ENCODE measurements around the gene SIRPB1. TPM values are rescaled to one million over a fixed set of nuclear protein-coding genes. Genes with fewer than 3 reads are reported as not detected.

Gene SIRPB1
- total and polyA plus RNA-seq, 4 experiments from 2014 or later = 0.64 to 7.2 (median 2.9) TPM

DNA sequence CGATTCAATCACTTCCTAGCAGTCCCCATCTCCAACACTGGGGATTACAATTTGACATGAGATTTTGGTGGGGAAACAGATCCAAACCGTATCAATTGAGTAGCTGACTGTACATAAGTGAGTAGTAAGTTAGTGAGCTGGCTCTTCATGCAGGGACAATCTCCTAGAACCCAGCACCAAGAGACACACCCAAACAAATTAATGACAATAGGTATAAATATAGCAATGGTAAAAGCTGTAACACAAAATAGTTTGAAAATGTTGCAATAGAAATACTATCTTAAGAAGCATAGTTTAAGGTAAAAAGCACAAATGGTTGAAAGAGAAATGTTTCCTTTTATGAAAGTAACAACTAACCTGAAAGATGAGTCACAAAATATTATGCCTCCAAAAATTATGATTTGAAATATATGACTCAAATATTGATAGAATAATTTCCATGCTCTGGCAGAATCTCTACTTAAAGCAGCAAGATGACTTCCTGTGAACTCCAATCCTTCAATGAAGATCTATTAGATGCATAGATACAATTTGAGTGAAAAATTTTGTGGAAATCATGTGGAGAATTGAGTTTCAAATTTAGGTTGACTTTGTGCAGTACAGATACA lies 5.4 kb upstream of the SIRPB1 start:
- Mint-ChIP-seq H3K27ac (peak overlapping the region in 5 of 7 donors; percentile 8 to 72 (median 51)), H3K4me3 (peak overlapping the region in 1 of 8 donors; percentile 20), H3K4me1 (peaks cover 51 to 91% (median 69%) of the 10 kb centered on the region in 4 donors), H3K36me3 (peaks cover 24 to 38% of the 10 kb centered on the region in 2 donors), H3K27me3 (no peaks in the 10 kb centered on the region), H3K9me3 (no peaks in the 10 kb centered on the region)
- H3K4me1 ChIP-seq (ENCODE audit: insufficient read depth, low read length) = peaks cover 65% of the 10 kb centered on the region
- H3K9me3 ChIP-seq (ENCODE audit: control insufficient read depth in 1 of 2, low read length in 2 of 2) = no peaks in the 10 kb centered on the region
- H3K27ac ChIP-seq (ENCODE audit: low read depth, low read length) = no peak overlapping the region
- ChIA-PET CTCF (ENCODE audit: partially characterized antibody) (no interaction called here), POLR2A (ENCODE audit: partially characterized antibody) (interaction anchor here (1.1 to 1.8 kb wide), 3 partner anchors 26 to 35 kb away, joined by 3 to 8 read pairs (median 3); no protein-coding TSS in a partner anchor)
- no peaks in the 10 kb centered on the region for H3K27me3 ChIP-seq (ENCODE audit: insufficient read depth, low read length)
- intact Hi-C loops (cut with micrococcal nuclease) = no loop called here
- DNase-seq = no peak
- no peak overlapping the region for H3K4me3 ChIP-seq (ENCODE audit: low read length in 2 of 2)
- peaks cover 14% of the 10 kb centered on the region for H3K36me3 ChIP-seq (ENCODE audit: insufficient read depth, low read length)

DNA sequence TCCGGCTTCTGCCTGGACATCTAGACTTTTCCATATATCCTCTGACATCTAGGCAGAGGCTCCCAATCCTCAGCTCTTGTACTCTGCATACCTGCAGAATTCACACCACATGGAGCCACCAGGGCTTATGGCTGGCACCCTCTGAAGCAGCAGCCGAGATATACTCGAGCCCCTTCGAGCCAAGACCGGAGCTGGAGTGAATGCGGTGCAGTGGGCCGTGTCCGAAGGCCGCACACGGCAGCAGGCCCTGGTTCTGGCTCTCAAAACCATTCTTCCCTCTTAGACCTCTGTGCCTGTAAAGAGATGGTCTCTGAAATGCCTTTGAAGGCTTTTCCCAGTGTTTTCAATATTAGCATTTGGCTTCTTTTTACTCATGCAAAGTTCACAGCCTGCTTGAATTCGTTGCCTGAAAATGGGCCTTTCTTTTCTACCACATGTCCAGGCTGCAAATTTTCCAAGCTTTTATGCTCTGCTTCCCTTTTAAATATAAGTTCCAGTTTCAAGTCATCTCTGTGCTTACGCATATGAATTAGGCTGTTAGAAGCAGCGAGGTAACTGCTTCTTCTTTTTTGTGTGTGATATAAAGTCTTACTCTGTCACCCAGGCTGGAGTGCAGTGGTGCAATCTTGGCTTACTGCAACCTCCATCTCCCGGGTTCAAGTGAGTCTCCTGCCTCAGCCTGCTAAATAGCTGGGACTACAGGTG lies 3.8 kb upstream of the SIRPB1 start:
- H3K4me3 Mint-ChIP-seq = peak overlapping the region in 3 of 8 donors; percentile 17 to 66 (median 43)

GRCh38 chr20:1622450-1622849 lies 2.6 kb upstream of the SIRPB1 start:
- CTCF ChIA-PET (ENCODE audit: partially characterized antibody) = interaction anchor here (0.6 to 0.9 kb wide), 5 partner anchors 14 to 1814 kb away, joined by 3 to 4 read pairs (median 3); no protein-coding TSS in a partner anchor
- intact Hi-C loops (cut with micrococcal nuclease) = loop anchor here (2.0 kb wide), 2 partner anchors 34 to 112 kb away; partner anchors contain the start of gene SIRPG
- peak overlapping the region; percentile 11 to 90 (median 86) for H3K27ac Mint-ChIP-seq

More for the DNA sequence above, 3.8 kb upstream of the SIRPB1 start:
- Mint-ChIP-seq H3K4me1 (peaks cover 61 to 94% (median 75%) of the 10 kb centered on the region in 4 donors), H3K36me3 (peaks cover 13 to 23% of the 10 kb centered on the region in 2 donors), H3K9me3 (peaks cover 0 to 3% (median 0%) of the 10 kb centered on the region in 8 donors), H3K27ac (peak overlapping the region in 2 of 7 donors; percentile 8 to 68), H3K27me3 (no peaks in the 10 kb centered on the region)
- no peak overlapping the region for H3K4me3 ChIP-seq (ENCODE audit: low read length in 2 of 2)
- intact Hi-C loops (cut with micrococcal nuclease) = loop anchor here (2.0 kb wide), 2 partner anchors 33 to 111 kb away; partner anchors contain the start of gene SIRPG
- no peak overlapping the region for H3K27ac ChIP-seq (ENCODE audit: low read depth, low read length)
- CTCF ChIA-PET (ENCODE audit: partially characterized antibody) = interaction anchor here (0.7 to 0.9 kb wide), 5 partner anchors 13 to 153 kb away, joined by 3 to 4 read pairs (median 3); partner anchors contain the start of gene SIRPD
- H3K9me3 ChIP-seq (ENCODE audit: control insufficient read depth in 1 of 2, low read length in 2 of 2) = no peaks in the 10 kb centered on the region
- POLR2A ChIA-PET (ENCODE audit: partially characterized antibody) = interaction anchor here (0.7 to 2.4 kb wide), 8 partner anchors 8 to 51 kb away, joined by 3 to 10 read pairs (median 3); partner anchors contain the start of gene SIRPG
- peaks cover 75% of the 10 kb centered on the region for H3K4me1 ChIP-seq (ENCODE audit: insufficient read depth, low read length)
- no peak for DNase-seq
- H3K27me3 ChIP-seq (ENCODE audit: insufficient read depth, low read length) = no peaks in the 10 kb centered on the region
- H3K36me3 ChIP-seq (ENCODE audit: insufficient read depth, low read length) = no peaks in the 10 kb centered on the region

DNA sequence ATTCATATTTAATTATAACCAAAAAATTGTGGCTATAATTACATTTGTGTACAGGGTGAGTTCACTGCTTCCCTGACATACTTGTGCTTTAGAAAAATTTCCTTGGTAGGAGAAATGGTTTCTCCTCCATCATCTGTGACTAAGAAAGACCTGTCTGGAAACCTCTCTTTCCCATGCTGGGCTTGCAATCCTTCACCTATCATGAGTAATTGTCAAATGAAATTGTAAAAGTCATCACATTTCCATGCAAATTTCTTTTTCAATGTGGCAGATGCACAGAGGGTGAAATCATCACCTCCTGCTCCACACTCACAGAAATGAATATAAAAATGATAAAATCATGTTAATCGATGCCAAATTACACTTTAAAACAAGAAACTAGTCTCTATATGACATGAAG lies 1.5 kb upstream of the SIRPB1 start:
- H3K9me3 ChIP-seq (ENCODE audit: control insufficient read depth in 1 of 2, low read length in 2 of 2) = no peaks in the 10 kb centered on the region
- H3K27me3 Mint-ChIP-seq = no peaks in the 10 kb centered on the region
- POLR2A ChIA-PET (ENCODE audit: partially characterized antibody) = interaction anchor here (2.4 kb wide), 1 partner anchor 30 kb away, joined by 10 read pairs; no protein-coding TSS in a partner anchor
- peaks cover 8 to 20% of the 10 kb centered on the region in 2 donors for H3K36me3 Mint-ChIP-seq
- no peaks in the 10 kb centered on the region for H3K27me3 ChIP-seq (ENCODE audit: insufficient read depth, low read length)
- H3K4me3 Mint-ChIP-seq = no peak overlapping the region
- no peak overlapping the region for H3K27ac Mint-ChIP-seq
- H3K36me3 ChIP-seq (ENCODE audit: insufficient read depth, low read length) = no peaks in the 10 kb centered on the region
- intact Hi-C loops (cut with micrococcal nuclease) = no loop called here
- peaks cover 47 to 80% (median 60%) of the 10 kb centered on the region in 4 donors for H3K4me1 Mint-ChIP-seq
- H3K4me1 ChIP-seq (ENCODE audit: insufficient read depth, low read length) = peaks cover 62% of the 10 kb centered on the region
- H3K27ac ChIP-seq (ENCODE audit: low read depth, low read length) = no peak overlapping the region
- H3K9me3 Mint-ChIP-seq = peaks cover 0 to 3% (median 0%) of the 10 kb centered on the region in 8 donors
- H3K4me3 ChIP-seq (ENCODE audit: low read length in 2 of 2) = no peak overlapping the region
- CTCF ChIA-PET (ENCODE audit: partially characterized antibody) = no interaction called here
- no peak for DNase-seq

More at GRCh38 chr20:1622450-1622849, 2.6 kb upstream of the SIRPB1 start:
- Mint-ChIP-seq H3K9me3 (peaks cover 0 to 3% (median 0%) of the 10 kb centered on the region in 8 donors), H3K4me1 (peaks cover 55 to 91% (median 67%) of the 10 kb centered on the region in 4 donors), H3K27me3 (no peaks in the 10 kb centered on the region), H3K4me3 (peak overlapping the region in 7 of 8 donors; percentile 17 to 76 (median 62)), H3K36me3 (peaks cover 13 to 15% of the 10 kb centered on the region in 2 donors)
- DNase-seq = peak in 4 of 5 donors; percentile 27 to 45 (median 31)
- POLR2A ChIA-PET (ENCODE audit: partially characterized antibody) = interaction anchor here (0.5 to 2.4 kb wide), 5 partner anchors 29 to 63 kb away, joined by 3 to 10 read pairs (median 3); no protein-coding TSS in a partner anchor
- Histone ChIP-seq H3K4me1 (ENCODE audit: insufficient read depth, low read length) (peaks cover 71% of the 10 kb centered on the region), H3K27me3 (ENCODE audit: insufficient read depth, low read length) (no peaks in the 10 kb centered on the region), H3K4me3 (ENCODE audit: low read length in 2 of 2) (no peak overlapping the region), H3K9me3 (ENCODE audit: control insufficient read depth in 1 of 2, low read length in 2 of 2) (no peaks in the 10 kb centered on the region), H3K36me3 (ENCODE audit: insufficient read depth, low read length) (no peaks in the 10 kb centered on the region), H3K27ac (ENCODE audit: low read depth, low read length) (no peak overlapping the region)

DNA sequence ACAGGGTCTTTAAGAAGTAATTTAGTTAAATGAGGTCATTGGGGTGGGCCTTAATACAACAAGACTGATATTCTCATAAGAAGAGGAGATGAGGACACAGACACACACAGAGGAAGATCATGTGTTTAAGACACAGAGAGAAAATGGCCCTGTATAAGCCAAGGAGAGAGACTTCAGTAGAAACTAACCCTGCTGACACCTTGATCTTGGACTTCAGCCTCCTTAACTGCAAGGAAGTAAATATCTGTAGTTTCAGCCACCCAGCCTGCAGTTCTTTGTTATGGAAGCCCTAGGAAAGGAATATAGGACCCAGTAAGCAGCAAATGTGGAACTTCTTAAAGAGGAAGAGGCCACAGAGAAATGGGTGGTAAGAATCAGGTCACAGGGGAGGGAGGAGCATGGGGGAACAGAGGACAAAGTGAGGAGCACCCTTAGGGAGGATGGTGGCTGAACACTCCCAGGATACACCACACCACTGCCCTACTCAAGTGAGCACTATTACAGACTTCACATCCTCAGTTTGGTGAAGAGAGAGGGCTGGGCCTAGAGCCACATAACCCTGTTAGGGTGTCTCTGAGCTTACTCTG lies 762 bp downstream of the SIRPB1 start:
- no peaks in the 10 kb centered on the region for H3K27me3 ChIP-seq (ENCODE audit: insufficient read depth, low read length)
- intact Hi-C loops (cut with micrococcal nuclease) = no loop called here
- peak overlapping the region in 2 of 8 donors; percentile 13 to 44 for H3K4me3 Mint-ChIP-seq
- H3K4me1 ChIP-seq (ENCODE audit: insufficient read depth, low read length) = peaks cover 46% of the 10 kb centered on the region
- no peak for DNase-seq
- POLR2A ChIA-PET (ENCODE audit: partially characterized antibody) = no interaction called here
- H3K9me3 ChIP-seq (ENCODE audit: control insufficient read depth in 1 of 2, low read length in 2 of 2) = no peaks in the 10 kb centered on the region
- H3K27me3 Mint-ChIP-seq = no peaks in the 10 kb centered on the region
- H3K36me3 ChIP-seq (ENCODE audit: insufficient read depth, low read length) = no peaks in the 10 kb centered on the region
- peaks cover 0 to 3% (median 0%) of the 10 kb centered on the region in 8 donors for H3K9me3 Mint-ChIP-seq
- CTCF ChIA-PET (ENCODE audit: partially characterized antibody) = interaction anchor here (0.7 to 1.0 kb wide), 2 partner anchors 145 to 158 kb away, joined by 3 read pairs; no protein-coding TSS in a partner anchor
- H3K4me1 Mint-ChIP-seq = peaks cover 42 to 58% (median 50%) of the 10 kb centered on the region in 4 donors
- H3K27ac Mint-ChIP-seq = peak overlapping the region in 1 of 7 donors; percentile 57
- no peak overlapping the region for H3K4me3 ChIP-seq (ENCODE audit: low read length in 2 of 2)
- H3K27ac ChIP-seq (ENCODE audit: low read depth, low read length) = no peak overlapping the region
- H3K36me3 Mint-ChIP-seq = peaks cover 0 to 26% of the 10 kb centered on the region in 2 donors

- Histone ChIP-seq H3K4me1 (ENCODE audit: insufficient read depth, low read length) (peaks cover 42% of the 10 kb centered on the region), H3K27me3 (ENCODE audit: insufficient read depth, low read length) (no peaks in the 10 kb centered on the region), H3K4me3 (ENCODE audit: low read length in 2 of 2) (no peak overlapping the region), H3K36me3 (ENCODE audit: insufficient read depth, low read length) (no peaks in the 10 kb centered on the region), H3K9me3 (ENCODE audit: control insufficient read depth in 1 of 2, low read length in 2 of 2) (no peaks in the 10 kb centered on the region), H3K27ac (ENCODE audit: low read depth, low read length) (no peak overlapping the region)
- Mint-ChIP-seq H3K36me3 (peaks cover 0 to 26% of the 10 kb centered on the region in 2 donors), H3K9me3 (peaks cover 0 to 3% (median 0%) of the 10 kb centered on the region in 8 donors), H3K27me3 (no peaks in the 10 kb centered on the region), H3K4me1 (peaks cover 39 to 58% (median 49%) of the 10 kb centered on the region in 4 donors), H3K4me3 (no peak overlapping the region), H3K27ac (no peak overlapping the region)
- intact Hi-C loops (cut with micrococcal nuclease) = no loop called here
- CTCF ChIA-PET (ENCODE audit: partially characterized antibody) = no interaction called here
- POLR2A ChIA-PET (ENCODE audit: partially characterized antibody) = no interaction called here
- DNase-seq = no peak
These were observed 1.3 kb downstream of the SIRPB1 start for GRCh38 chr20:1618479-1618878.

Data from CD4-positive, alpha-beta memory T cell (primary cell).